DND-41 (cell line): ENCODE results near the gene CCL11.

Experiments used
- ATAC-seq: fragments of 200-7000 bp; cut with Tn5 transposase; 3 replicates; pipeline ENCODE4 v1.9.1; 2021; ENCODE audit warnings: low read depth; ENCODE audit not compliant: insufficient read depth
- DNase-seq: peaks from one replicate; pipeline ENCODE4 v3.0.0-alpha.2; 2020
- H2AFZ ChIP-seq: 2 replicates; pipeline ENCODE4 v1.6.0; 2012; ENCODE audit warnings: low read depth, low read length
- H3K27ac ChIP-seq: 2 replicates; pipeline ENCODE4 v1.5.1; 2012; ENCODE audit warnings: low read length, inconsistent platforms
- H3K27me3 ChIP-seq: fragments of 200-600 bp; sonication (generic); 2 replicates; pipeline ENCODE4 v1.6.0; 2012; ENCODE audit warnings: low read length, mild to moderate bottlenecking, inconsistent platforms; ENCODE audit not compliant: insufficient read depth, poor library complexity
- H3K36me3 ChIP-seq: 2 replicates; pipeline ENCODE4 v1.5.1; 2012; ENCODE audit warnings: low read length, inconsistent platforms; ENCODE audit not compliant: insufficient read depth
- H3K4me1 ChIP-seq: 2 replicates; pipeline ENCODE4 v1.5.1; 2012; ENCODE audit warnings: mild to moderate bottlenecking, low read length; ENCODE audit not compliant: insufficient read depth
- H3K4me2 ChIP-seq: 2 replicates; pipeline ENCODE4 v1.6.0; 2012; ENCODE audit warnings: mild to moderate bottlenecking, moderate library complexity, low read length, inconsistent platforms; ENCODE audit not compliant: insufficient read depth
- H3K4me3 ChIP-seq, 2 experiments: fragments of 200-600 bp in 1 of 2; shearing (Covaris generic) in 1 of 2; 2 replicates each; pipeline ENCODE4 v1.5.1; 2012 to 2016; ENCODE audit warnings: inconsistent platforms in 2 of 2, low read length in 2 of 2, mild to moderate bottlenecking in 2 of 2, low read depth in 1 of 2, moderate library complexity in 1 of 2
- H3K79me2 ChIP-seq: 2 replicates; pipeline ENCODE4 v1.6.0; 2012; ENCODE audit warnings: low read length, inconsistent platforms; ENCODE audit not compliant: insufficient read depth
- H3K9ac ChIP-seq: 2 replicates; pipeline ENCODE4 v1.6.0; 2012; ENCODE audit warnings: low read depth, mild to moderate bottlenecking, inconsistent platforms, low read length, moderate library complexity
- H3K9me3 ChIP-seq: 2 replicates; pipeline ENCODE4 v1.5.1; 2012; ENCODE audit warnings: low read length, moderate library complexity, mild to moderate bottlenecking, inconsistent platforms; ENCODE audit not compliant: insufficient read depth, severe bottlenecking
- H4K20me1 ChIP-seq: 2 replicates; pipeline ENCODE4 v1.6.0; 2012; ENCODE audit warnings: low read length; ENCODE audit not compliant: insufficient read depth
- EZH2 ChIP-seq: IDR thresholded peaks from 3 replicates; pipeline ENCODE4 v1.6.1; 2012; ENCODE audit warnings: borderline replicate concordance, low read depth, mild to moderate bottlenecking, moderate library complexity, low read length, inconsistent platforms; ENCODE audit not compliant: severe bottlenecking
- TF ChIP-seq, protein P1 (sequence below): IDR thresholded peaks from 2 replicates; pipeline ENCODE4 v1.5.1; 2012; ENCODE audit warnings: borderline replicate concordance, low read length, moderate library complexity, mild to moderate bottlenecking; ENCODE audit not compliant: poor library complexity, severe bottlenecking; ENCODE audit errors: extremely low read depth

The CCL11 gene

DNA sequence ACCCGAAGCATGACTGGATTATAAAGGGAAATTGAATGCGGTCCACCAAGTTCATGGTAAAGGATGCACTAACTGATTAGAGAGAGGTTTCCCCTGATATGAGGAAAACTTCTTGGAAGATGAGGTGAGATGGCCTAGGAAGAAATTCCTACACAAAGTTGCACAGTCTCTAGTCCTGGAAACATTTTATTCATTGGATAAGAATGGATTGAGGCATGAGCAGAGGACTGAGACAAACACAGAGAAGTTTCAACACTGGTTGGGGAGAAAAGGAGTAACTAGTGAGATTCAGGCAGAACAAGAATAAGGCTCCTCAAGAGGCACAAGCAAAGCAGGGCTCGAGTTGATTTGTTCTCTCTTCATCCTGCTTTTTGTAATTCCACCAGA is 32.4 kb upstream of the CCL11 start:
- Histone ChIP-seq H3K4me3 (no peak overlapping the region), H3K36me3 (no peaks in the 10 kb centered on the region), H3K9me3 (no peaks in the 10 kb centered on the region), H4K20me1 (no peaks in the 10 kb centered on the region), H3K27ac (no peak overlapping the region), H3K27me3 (peaks cover 10% of the 10 kb centered on the region), H2AFZ (no peak overlapping the region), H3K4me1 (no peaks in the 10 kb centered on the region), H3K9ac (no peak overlapping the region), H3K79me2 (no peaks in the 10 kb centered on the region), H3K4me2 (no peak overlapping the region)
- DNase-seq (no peak), ATAC-seq (no peak)
- TF ChIP-seq, protein P1, sequence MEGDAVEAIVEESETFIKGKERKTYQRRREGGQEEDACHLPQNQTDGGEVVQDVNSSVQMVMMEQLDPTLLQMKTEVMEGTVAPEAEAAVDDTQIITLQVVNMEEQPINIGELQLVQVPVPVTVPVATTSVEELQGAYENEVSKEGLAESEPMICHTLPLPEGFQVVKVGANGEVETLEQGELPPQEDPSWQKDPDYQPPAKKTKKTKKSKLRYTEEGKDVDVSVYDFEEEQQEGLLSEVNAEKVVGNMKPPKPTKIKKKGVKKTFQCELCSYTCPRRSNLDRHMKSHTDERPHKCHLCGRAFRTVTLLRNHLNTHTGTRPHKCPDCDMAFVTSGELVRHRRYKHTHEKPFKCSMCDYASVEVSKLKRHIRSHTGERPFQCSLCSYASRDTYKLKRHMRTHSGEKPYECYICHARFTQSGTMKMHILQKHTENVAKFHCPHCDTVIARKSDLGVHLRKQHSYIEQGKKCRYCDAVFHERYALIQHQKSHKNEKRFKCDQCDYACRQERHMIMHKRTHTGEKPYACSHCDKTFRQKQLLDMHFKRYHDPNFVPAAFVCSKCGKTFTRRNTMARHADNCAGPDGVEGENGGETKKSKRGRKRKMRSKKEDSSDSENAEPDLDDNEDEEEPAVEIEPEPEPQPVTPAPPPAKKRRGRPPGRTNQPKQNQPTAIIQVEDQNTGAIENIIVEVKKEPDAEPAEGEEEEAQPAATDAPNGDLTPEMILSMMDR: no peak
- no peak for TF ChIP-seq EZH2

- Histone ChIP-seq H3K4me3 (no peak overlapping the region), H3K27me3 (peaks cover 10% of the 10 kb centered on the region), H3K4me1 (no peaks in the 10 kb centered on the region), H4K20me1 (no peaks in the 10 kb centered on the region), H3K79me2 (no peaks in the 10 kb centered on the region), H2AFZ (no peak overlapping the region), H3K36me3 (no peaks in the 10 kb centered on the region), H3K9me3 (no peaks in the 10 kb centered on the region), H3K4me2 (no peak overlapping the region), H3K27ac (no peak overlapping the region), H3K9ac (no peak overlapping the region)
- DNase-seq (no peak), ATAC-seq (no peak)
- TF ChIP-seq EZH2: no peak
- TF ChIP-seq, protein P1: no peak
Measured at GRCh38 chr17:34254146-34254545, 31.4 kb upstream of the CCL11 start.

DNA sequence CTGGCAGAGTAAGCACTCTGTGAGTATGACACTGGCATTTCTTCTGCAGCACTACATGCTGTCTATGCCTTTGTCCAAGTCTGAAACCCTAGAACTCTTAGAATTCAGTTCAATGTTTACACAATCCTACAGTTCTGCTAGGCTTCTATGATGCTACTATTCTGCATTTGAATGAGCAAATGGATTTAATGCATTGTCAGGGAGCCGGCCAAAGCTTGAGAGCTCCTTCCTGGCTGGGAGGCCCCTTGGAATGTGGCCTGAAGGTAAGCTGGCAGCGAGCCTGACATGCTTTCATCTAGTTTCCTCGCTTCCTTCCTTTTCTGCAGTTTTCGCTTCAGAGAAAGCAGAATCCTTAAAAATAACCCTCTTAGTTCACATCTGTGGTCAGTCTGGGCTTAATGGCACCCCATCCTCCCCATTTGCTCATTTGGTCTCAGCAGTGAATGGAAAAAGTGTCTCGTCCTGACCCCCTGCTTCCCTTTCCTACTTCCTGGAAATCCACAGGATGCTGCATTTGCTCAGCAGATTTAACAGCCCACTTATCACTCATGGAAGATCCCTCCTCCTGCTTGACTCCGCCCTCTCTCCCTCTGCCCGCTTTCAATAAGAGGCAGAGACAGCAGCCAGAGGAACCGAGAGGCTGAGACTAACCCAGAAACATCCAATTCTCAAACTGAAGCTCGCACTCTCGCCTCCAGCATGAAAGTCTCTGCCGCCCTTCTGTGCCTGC is 30.7 kb upstream of the CCL11 start, which contains the start of gene CCL2:
Gene CCL2, plus strand, starts transcription at position 635 of the 730 bp plus-strand sequence. Its CDS starts 65 bp downstream, at position 700.
- Histone ChIP-seq H3K27ac (no peak within 1 kb of the TSS), H3K4me1 (peaks cover 5% of the 10 kb centered on the region; the same call in 1 of the 2 replicates), H4K20me1 (no peaks in the 10 kb centered on the region), H3K9me3 (no peaks in the 10 kb centered on the region), H3K36me3 (no peaks in the 10 kb centered on the region), H3K27me3 (peaks cover 10% of the 10 kb centered on the region), H3K4me2 (no peak within 1 kb of the TSS), H3K9ac (no peak within 1 kb of the TSS), H2AFZ (no peak within 1 kb of the TSS), H3K4me3 (no peak within 1 kb of the TSS), H3K79me2 (no peaks in the 10 kb centered on the region)
- TF ChIP-seq, protein P1: no peak
- TF ChIP-seq EZH2: no peak
- no peak for ATAC-seq
- no peak for DNase-seq
